GM18502 (cell line): ENCODE measurements around the gene GJA10.
"Not testable (repeated sequence)": the region's sequence is repeated elsewhere in the genome, so short reads cannot be mapped to it uniquely, and the experiment has no call there.

Experiments used
- ATAC-seq: cut with Tn5 transposase; IDR thresholded peaks from one replicate; pipeline ENCODE4 v1.9.1; 2021; ENCODE audit warnings: mild to moderate bottlenecking; ENCODE audit not compliant: unreplicated experiment, poor library complexity

The GJA10 gene

GRCh38 chr6:89894169-89894568 lies at the start of gene GJA10:
TSS of gene GJA10 (plus strand) at chr6:89894469. CDS start at chr6:89894469, 0 bp downstream.
- ATAC-seq, result no peak

GRCh38 chr6:89847513-89847912 lies 46.8 kb upstream of the GJA10 start:
- ATAC-seq, result not testable (repeated sequence)

GRCh38 chr6:89853068-89853467 lies 41.2 kb upstream of the GJA10 start:
- ATAC-seq, result no peak

DNA sequence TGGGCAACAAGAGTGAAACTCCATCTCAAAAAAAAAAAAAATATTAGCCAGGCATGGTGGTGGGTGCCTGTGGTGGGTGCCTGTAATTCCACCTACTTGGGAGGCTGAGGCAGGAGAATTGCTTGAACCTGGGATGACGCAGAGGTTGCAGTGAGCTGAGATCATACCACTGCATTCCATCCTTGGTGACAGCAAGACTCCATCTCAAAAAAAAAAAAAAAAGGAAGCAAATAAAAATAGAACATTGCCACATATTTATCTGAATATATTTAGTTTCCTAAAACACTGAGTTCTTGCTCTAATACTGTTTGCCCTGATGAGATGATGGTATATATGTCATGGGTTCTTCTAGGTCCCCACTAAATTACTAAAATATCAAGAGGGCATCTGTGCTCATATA lies 36.2 kb upstream of the GJA10 start:
- ATAC-seq, result no peak

DNA sequence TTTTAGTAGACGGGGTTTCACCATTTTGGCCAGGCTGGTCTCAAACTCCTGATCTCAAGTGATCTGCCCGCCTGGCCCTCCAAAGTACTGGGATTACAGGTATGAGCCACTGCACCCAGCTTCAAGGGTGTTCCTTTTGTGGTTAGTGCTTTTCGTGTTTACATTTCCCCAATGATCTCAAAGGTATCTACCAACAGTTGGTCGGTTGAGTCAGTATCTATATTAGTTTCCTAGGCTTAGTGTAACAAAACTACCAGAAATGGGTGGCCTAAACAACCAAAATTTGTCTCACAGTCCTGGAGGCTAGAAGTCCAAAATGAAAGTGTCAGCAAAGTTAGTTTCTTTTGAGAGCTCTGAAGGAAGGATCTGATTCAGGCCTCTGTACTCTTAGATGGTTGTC lies 34.5 kb upstream of the GJA10 start:
- peak; percentile 70 for ATAC-seq

DNA sequence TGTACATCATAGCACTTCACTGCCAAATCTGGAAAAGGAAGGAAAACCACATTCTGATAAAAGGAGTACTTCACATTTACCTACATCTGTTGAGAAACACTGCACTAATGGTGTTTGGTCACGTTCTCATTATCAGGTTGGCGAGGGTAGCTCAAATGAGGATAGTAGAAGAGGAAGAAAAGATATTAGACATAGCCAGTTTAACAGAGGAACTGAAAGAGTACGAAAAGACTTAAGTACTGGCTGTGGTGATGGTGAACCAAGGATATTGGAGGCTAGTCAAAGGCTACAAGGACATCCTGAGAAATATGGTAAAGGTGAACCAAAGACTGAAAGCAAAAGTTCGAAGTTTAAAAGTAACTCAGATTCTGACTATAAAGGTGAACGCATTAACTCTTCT lies 32.0 kb upstream of the GJA10 start:
- peak; percentile 74 for ATAC-seq

GRCh38 chr6:89862698-89863097 lies 31.6 kb upstream of the GJA10 start:
- ATAC-seq, result peak; percentile 5

DNA sequence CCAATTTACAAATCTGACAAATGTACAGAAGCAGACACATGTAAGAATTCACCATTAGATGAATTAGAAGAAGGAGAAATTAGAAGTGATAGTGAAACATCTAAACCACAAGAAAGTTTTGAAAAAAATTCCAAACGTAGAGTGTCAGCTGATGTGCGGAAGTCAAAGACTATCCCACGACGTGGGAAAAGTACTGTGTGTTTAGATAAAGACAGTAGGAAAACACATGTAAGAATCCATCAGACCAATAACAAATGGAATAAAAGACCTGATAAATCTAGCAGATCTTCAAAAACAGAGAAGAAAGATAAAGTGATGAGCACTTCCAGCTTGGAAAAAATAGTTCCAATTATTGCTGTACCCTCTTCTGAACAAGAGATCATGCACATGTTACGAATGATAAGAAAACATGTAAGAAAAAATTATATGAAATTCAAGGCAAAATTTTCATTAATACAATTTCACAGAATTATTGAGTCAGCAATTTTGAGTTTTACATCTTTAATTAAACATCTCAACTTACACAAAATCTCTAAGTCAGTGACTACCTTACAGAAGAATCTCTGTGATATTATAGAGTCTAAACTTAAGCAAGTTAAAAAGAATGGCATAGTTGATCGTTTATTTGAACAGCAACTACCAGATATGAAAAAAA lies 28.1 kb upstream of the GJA10 start:
- ATAC-seq, result no peak

DNA sequence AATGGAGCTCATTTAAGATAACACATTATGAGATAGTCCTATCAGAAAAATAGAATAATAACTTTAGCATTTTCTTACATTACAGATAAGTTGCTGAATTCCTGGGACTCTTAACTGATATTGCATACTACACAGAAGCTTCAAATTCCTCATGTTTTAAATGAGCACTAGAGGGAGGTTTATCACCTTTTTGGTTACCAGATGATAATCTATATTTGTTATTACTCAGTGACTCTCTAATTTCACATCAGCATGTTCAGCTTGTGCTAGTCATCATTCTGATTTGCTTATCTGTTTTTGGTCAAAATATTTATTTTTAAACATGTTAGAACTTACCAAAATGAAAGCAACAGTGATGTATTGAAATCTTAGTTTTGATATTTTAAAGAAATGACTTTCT lies 20.5 kb upstream of the GJA10 start:
- ATAC-seq, result no peak

GRCh38 chr6:89874438-89874837 lies 19.8 kb upstream of the GJA10 start:
- ATAC-seq, result no peak

GRCh38 chr6:89886378-89887120 lies 7.7 kb upstream of the GJA10 start:
- no peak for ATAC-seq

GRCh38 chr6:89887452-89888137 lies 6.7 kb upstream of the GJA10 start:
- no peak for ATAC-seq

DNA sequence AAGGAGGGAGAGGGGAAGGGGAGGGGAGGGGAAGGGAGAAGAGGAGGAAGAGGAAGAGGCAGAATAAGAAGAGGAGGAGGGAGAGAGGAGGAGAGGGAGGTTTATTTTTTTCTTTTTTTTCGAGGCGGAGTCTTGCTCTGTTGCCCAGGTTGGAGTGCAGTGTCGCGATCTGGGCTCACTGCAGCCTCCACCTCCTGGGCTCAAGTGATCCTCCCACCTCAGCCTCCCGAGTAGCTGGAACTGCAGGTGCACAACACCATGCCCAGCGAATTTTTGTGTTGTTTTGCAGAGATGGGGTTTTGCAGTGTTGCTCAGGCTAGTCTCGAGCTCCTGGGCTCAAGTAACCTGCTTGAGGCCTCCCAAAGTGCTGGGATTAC lies 6.1 kb upstream of the GJA10 start:
- no peak for ATAC-seq

DNA sequence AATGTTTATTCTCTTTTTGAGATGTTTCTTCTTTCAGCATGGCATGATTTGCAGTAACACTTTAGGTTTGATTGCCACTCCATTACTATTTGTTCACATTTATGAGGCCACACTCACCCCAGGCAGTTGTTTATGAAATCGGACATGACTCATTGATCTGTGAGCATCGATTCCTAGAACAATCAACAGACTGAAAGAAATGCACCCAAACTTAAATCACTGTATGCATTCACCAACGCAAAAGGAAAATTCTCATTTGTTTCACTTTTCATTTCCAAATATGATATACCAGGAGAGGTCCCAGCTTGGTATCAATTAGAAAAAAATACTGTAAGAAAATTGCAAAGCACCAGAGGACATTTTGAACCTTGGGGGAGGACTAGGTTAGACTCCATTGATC lies 5.4 kb upstream of the GJA10 start:
- no peak for ATAC-seq

- not testable (repeated sequence) for ATAC-seq
These were observed 3.3 kb upstream of the GJA10 start for GRCh38 chr6:89890845-89891528.

DNA sequence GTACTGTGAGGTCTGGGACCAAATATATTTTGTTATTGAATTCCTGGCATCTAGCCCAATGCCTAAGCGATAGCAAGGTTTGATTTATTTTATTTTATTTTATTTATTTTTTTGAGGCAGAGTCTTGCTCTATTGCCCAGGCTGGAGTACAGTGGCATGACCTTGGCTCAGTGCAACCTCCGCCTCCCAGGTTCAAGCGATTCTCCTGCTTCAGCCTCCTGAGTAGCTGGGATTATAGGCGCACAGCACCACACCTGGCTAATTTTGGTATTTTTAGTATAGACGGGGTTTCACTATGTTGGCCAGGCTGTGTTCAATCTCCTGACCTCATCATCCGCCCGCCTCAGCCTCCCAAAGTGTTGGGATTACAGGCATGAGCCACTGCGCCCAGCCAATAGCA lies 1.7 kb upstream of the GJA10 start:
- not testable (repeated sequence) for ATAC-seq

DNA sequence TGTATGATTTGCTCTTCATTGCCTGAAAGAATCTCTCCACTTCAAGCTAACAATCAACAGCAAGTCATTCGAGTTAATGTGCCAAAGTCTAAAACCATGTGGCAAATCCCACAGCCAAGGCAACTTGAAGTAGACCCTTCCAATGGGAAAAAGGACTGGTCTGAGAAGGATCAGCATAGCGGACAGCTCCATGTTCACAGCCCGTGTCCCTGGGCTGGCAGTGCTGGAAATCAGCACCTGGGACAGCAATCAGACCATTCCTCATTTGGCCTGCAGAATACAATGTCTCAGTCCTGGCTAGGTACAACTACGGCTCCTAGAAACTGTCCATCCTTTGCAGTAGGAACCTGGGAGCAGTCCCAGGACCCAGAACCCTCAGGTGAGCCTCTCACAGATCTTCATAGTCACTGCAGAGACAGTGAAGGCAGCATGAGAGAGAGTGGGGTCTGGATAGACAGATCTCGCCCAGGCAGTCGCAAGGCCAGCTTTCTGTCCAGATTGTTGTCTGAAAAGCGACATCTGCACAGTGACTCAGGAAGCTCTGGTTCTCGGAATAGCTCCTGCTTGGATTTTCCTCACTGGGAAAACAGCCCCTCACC lies 1.1 kb downstream of the GJA10 start:
- ATAC-seq, result no peak

- ATAC-seq, result not testable (repeated sequence)
These were observed 16.0 kb downstream of the GJA10 start for GRCh38 chr6:89910001-89910901.

GRCh38 chr6:89910902-89911240 lies 16.6 kb downstream of the GJA10 start:
- no peak for ATAC-seq
